Activated CD4-positive, alpha-beta T cell treated with anti-CD3 and anti-CD28 coated beads, Interleukin-2, amount 10 ng/mL, durations not matched to agents 24 days and 14 days (primary cell): ENCODE results near the gene EGR2. TPM values are rescaled to one million over a fixed set of nuclear protein-coding genes. Genes with fewer than 3 reads are reported as not detected.
A peak's percentile ranks its signal among the peaks of the same experiment; 100 is the strongest.
"Not testable (repeated sequence)": the region's sequence is repeated elsewhere in the genome, so short reads cannot be mapped to it uniquely, and the experiment has no call there.

Experiments
- DNase-seq: peaks from one replicate; pipeline ENCODE4 v3.0.0; 2022
- H3K27ac Mint-ChIP-seq: one replicate; pipeline ENCODE4 v1.8.0; 2022; ENCODE audit warnings: mild to moderate bottlenecking, mixed read lengths
- H3K27me3 Mint-ChIP-seq: one replicate; pipeline ENCODE4 v1.8.0; 2022; ENCODE audit warnings: mixed read lengths
- H3K36me3 Mint-ChIP-seq: one replicate; pipeline ENCODE4 v1.8.0; 2022; ENCODE audit warnings: low read depth, mild to moderate bottlenecking, mixed read lengths
- H3K4me1 Mint-ChIP-seq: one replicate; pipeline ENCODE4 v1.8.0; 2021; ENCODE audit warnings: mixed read lengths
- H3K4me3 Mint-ChIP-seq: one replicate; pipeline ENCODE4 v1.8.0; 2022; ENCODE audit warnings: mild to moderate bottlenecking, moderate library complexity, mixed read lengths
- H3K9me3 Mint-ChIP-seq: one replicate; pipeline ENCODE4 v1.8.0; 2021; ENCODE audit warnings: mixed read lengths
- intact Hi-C: fragments of 100-400 bp; cut with micrococcal nuclease; formaldehyde crosslinking; loops from one replicate; pipeline ENCODE4 v1.15.1; 2023
- total RNA-seq: library from RNA; stranded (reverse); gene quantifications from 2 replicates; pipeline ENCODE4 v1.2.3, GENCODE V29; 2022

The EGR2 gene
- total RNA-seq, 1 donor from 2014 or later: 178 TPM

DNA sequence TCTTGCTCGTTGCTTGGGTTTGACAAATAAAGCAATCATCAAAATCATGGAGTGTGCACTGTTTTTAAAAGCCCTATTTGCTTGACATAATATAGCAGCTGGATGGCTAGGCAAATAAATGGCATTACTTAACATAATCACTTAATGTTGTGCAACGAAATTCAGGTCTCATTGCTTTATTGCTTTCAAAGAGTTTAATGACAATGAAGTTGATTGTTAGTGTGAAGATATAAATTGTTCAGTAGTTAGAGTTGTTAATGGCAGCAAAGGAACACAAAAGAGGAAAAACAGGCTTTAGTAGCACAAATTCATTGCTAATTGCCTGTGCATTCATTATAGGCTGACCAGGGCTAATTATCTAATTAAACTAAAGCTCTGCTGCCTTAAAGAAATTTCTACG, 19.3 kb downstream of the EGR2 start:
- H3K36me3 Mint-ChIP-seq: no peaks in the 10 kb centered on the region
- H3K27ac Mint-ChIP-seq: no peak overlapping the region
- H3K4me3 Mint-ChIP-seq: no peak overlapping the region
- no peak for DNase-seq
- H3K27me3 Mint-ChIP-seq: peaks cover 60% of the 10 kb centered on the region
- intact Hi-C loops: no loop called here
- no peaks in the 10 kb centered on the region for H3K4me1 Mint-ChIP-seq
- no peaks in the 10 kb centered on the region for H3K9me3 Mint-ChIP-seq

DNA sequence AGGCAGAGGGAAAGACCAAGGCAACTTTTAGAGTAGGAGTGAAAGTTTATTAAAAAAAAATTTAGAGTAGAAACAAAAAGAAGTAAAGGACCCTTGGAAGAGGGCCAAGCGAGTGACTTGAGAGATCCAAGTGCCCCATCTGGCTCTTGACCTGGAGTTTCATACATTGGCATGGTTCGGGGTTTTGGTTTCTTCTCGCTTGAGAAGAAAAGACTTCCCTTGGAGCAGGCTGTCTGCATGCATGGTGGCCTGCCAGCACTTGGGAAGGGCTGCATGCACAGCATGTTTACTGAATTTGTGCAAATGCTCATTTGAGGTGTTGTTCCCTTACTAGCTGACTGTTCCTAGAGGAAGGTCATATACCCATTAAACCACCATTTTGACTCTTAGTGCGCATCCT, 20.4 kb downstream of the EGR2 start:
- peaks cover 65% of the 10 kb centered on the region for H3K27me3 Mint-ChIP-seq
- no peak overlapping the region for H3K4me3 Mint-ChIP-seq
- no peaks in the 10 kb centered on the region for H3K36me3 Mint-ChIP-seq
- no peak for DNase-seq
- intact Hi-C loops: no loop called here
- H3K27ac Mint-ChIP-seq: no peak overlapping the region
- H3K4me1 Mint-ChIP-seq: no peaks in the 10 kb centered on the region
- H3K9me3 Mint-ChIP-seq: no peaks in the 10 kb centered on the region

DNA sequence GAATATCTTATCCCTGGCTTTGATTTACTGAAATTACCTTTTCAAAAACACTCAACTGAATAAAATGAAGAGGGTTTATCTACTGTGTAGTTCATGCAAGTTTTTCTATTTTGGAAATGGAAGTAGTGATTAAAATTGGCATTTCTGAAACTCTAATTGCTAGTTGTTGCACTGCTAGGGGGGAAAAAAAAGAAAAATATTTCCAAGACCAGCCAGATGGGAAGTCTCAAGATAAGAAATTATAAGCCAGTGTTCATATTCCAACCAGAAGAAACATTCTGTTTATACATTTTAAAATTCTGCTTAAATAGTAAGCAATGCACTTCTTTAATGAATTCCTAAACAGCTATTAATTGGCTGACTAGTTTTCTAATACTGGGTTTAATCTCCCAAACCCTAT, 21.1 kb downstream of the EGR2 start:
- DNase-seq: no peak
- no peak overlapping the region for H3K27ac Mint-ChIP-seq
- H3K36me3 Mint-ChIP-seq: no peaks in the 10 kb centered on the region
- intact Hi-C loops: no loop called here
- no peak overlapping the region for H3K4me3 Mint-ChIP-seq
- no peaks in the 10 kb centered on the region for H3K4me1 Mint-ChIP-seq
- no peaks in the 10 kb centered on the region for H3K9me3 Mint-ChIP-seq
- peaks cover 58% of the 10 kb centered on the region for H3K27me3 Mint-ChIP-seq

DNA sequence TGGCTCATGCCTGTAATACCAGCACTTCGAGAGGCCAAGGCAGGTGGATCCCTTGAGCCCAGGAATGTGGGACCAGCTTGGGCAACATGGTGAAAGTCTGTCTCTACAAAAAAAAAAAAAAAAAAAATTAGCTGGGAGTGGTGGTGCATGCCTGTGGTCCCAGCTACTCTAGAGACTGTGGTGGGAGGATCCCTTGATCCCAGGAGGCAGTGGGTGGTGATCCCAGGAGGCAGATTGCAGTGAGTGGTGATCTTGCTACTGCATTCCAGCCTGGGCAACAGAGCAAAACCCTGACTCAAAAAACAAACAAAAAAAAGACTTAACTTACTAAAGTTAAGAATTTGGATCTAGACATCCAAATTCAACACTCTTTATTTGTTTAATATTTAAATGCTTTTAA, 21.9 kb downstream of the EGR2 start:
- H3K9me3 Mint-ChIP-seq: no peaks in the 10 kb centered on the region
- intact Hi-C loops: no loop called here
- H3K27me3 Mint-ChIP-seq: peaks cover 54% of the 10 kb centered on the region
- H3K27ac Mint-ChIP-seq: no peak overlapping the region
- H3K4me1 Mint-ChIP-seq: no peaks in the 10 kb centered on the region
- H3K36me3 Mint-ChIP-seq: no peaks in the 10 kb centered on the region
- no peak for DNase-seq
- H3K4me3 Mint-ChIP-seq: no peak overlapping the region

DNA sequence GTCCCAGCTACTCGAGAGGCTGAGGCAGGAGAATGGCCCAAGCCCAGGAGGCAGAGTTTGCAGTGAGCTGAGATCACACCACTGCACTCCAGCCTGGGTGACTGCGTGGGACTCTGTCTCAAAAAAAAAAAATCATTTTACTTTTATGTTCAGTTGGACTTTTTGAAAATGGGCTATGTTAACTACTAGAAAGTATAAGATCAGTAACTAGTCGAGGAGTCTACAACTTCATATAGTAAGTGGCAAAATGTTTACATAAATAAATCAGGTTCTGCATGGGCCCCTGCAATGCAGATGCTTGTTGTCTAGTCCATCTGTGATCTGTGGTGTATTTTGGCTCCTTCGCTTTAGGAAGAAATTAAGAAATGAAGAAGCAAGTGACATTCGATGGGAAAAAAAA, 23.9 kb downstream of the EGR2 start:
- intact Hi-C loops: no loop called here
- Mint-ChIP-seq H3K36me3 (no peaks in the 10 kb centered on the region), H3K27ac (no peak overlapping the region), H3K4me3 (no peak overlapping the region), H3K27me3 (peaks cover 42% of the 10 kb centered on the region), H3K4me1 (no peaks in the 10 kb centered on the region), H3K9me3 (peaks cover under 1% of the 10 kb centered on the region)
- no peak for DNase-seq

DNA sequence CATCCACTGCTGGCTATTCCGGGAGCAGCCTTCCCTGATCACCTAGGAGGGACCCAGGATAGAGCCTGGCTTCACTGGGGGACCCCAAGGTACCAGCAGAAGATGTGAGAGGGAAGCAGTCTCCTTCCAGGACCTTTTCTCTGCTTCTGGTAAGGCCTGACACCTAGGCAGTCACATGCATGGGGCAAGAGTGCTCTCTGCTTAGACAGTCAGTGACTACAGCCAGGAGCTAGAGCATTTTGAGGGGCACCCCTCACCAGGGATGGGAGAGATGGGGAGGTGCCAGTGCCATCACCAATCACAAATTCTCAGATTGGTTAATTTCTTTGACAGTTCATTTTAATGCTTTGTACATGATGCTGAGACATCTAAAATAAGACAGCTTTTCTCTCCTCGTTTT, 25.6 kb downstream of the EGR2 start:
- no peak for DNase-seq
- no peaks in the 10 kb centered on the region for H3K36me3 Mint-ChIP-seq
- no peak overlapping the region for H3K4me3 Mint-ChIP-seq
- H3K9me3 Mint-ChIP-seq: peaks cover 14% of the 10 kb centered on the region
- no peaks in the 10 kb centered on the region for H3K4me1 Mint-ChIP-seq
- H3K27me3 Mint-ChIP-seq: peaks cover 35% of the 10 kb centered on the region
- no peak overlapping the region for H3K27ac Mint-ChIP-seq
- intact Hi-C loops: no loop called here

DNA sequence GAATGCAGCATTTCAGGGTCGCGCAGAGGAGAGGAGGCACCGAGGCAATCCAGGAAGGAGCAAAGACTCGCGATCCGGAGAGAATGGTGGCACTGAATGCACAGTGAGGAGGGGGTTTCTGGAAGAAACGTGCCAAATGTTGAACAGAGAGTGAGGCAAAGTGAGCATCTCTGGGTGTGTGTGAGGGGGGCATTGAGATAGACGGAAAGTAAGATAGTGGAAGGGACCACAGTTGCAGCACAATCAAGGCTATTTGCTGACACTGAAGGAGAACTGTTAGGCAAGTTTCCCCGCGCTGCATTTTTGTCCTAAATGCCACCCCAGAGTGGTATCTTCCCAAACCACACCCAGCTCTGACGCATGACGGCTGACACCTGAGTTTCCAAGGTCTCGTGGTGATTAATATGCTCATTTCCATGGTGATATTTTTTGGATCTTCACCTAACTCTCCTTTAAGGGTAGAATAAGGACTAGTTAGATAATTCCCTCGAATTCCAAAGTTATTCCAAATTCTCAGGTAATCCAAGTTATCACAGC, 26.1 kb downstream of the EGR2 start:
- Mint-ChIP-seq H3K36me3 (peaks cover 3% of the 10 kb centered on the region), H3K4me1 (no peaks in the 10 kb centered on the region), H3K27me3 (peaks cover 37% of the 10 kb centered on the region), H3K27ac (no peak overlapping the region), H3K4me3 (no peak overlapping the region), H3K9me3 (peaks cover 18% of the 10 kb centered on the region)
- intact Hi-C loops: no loop called here
- no peak for DNase-seq

DNA sequence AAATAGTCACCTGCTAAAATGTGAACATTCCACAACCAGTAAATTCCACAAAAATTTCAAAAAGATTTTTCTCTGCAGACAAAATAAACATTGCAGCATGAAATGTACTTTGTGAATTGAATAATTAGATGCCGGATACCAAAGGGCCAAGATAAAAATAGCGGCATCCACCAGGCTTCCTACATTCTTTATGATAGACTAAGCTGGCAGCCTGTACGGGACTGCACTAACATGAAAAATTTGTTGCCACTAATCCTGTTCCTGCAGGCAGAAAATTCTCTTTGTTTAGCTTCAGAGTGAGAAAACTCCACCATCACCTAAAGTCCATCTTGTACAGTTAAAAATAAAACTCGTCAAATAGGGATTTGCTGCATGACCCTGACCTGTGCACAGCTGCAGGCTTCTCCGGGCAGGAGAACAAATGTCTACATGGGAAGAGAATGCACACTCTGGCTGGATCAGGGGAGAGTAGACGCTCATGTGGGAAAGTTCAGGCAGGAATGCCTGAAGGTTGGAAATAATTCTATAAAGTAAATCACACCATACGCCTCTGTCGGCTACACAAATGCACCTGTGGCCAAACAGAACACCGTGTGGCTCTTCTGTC, 27.2 kb downstream of the EGR2 start:
- no peak overlapping the region for H3K27ac Mint-ChIP-seq
- intact Hi-C loops: no loop called here
- H3K4me3 Mint-ChIP-seq: no peak overlapping the region
- H3K4me1 Mint-ChIP-seq: no peaks in the 10 kb centered on the region
- peaks cover 37% of the 10 kb centered on the region for H3K27me3 Mint-ChIP-seq
- H3K9me3 Mint-ChIP-seq: peaks cover 26% of the 10 kb centered on the region
- H3K36me3 Mint-ChIP-seq: peaks cover 4% of the 10 kb centered on the region
- DNase-seq: no peak

DNA sequence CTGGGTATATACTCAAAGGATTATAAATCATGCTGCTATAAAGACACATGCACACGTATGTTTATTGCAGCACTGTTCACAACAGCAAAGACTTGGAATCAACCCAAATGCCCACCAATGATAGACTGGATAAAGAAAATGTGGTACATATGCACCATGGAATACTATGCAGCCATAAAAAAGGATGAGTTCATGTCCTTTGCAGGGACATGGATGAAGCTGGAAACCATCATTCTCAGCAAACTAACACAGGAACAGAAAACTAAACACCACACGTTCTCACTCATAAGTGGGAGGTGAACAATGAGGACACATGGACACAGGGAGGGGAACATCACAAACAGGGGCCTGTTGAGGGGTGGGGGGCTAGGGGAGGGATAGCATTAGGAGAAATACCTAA, 27.9 kb downstream of the EGR2 start:
- H3K4me1 Mint-ChIP-seq, DNase-seq, H3K36me3 Mint-ChIP-seq, intact Hi-C loops, H3K4me3 Mint-ChIP-seq, H3K27ac Mint-ChIP-seq: not testable (repeated sequence)
- Mint-ChIP-seq H3K9me3 (peaks cover 26% of the 10 kb centered on the region), H3K27me3 (peaks cover 35% of the 10 kb centered on the region)

DNA sequence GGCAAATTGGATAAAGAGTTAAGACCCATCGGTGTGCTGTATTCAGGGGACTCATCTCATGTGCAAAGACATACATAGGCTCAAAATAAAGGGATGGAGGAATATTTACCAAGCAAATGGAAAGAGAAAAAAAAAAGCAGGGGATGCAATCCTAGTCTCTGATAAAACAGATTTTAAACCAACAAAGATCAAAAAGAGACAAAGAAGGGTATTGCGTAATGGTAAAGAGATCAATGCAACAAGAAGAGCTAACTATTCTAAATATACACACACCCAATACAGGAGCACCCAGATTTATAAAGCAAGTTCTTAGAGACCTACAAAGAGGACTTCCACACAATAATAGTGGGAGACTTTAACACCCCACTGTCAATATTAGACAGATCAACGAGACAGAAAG, 31.6 kb downstream of the EGR2 start:
- H3K36me3 Mint-ChIP-seq, DNase-seq, intact Hi-C loops, H3K27ac Mint-ChIP-seq, H3K4me3 Mint-ChIP-seq: not testable (repeated sequence)
- Mint-ChIP-seq H3K4me1 (peaks cover 10% of the 10 kb centered on the region), H3K27me3 (peaks cover 33% of the 10 kb centered on the region), H3K9me3 (peaks cover 26% of the 10 kb centered on the region)

DNA sequence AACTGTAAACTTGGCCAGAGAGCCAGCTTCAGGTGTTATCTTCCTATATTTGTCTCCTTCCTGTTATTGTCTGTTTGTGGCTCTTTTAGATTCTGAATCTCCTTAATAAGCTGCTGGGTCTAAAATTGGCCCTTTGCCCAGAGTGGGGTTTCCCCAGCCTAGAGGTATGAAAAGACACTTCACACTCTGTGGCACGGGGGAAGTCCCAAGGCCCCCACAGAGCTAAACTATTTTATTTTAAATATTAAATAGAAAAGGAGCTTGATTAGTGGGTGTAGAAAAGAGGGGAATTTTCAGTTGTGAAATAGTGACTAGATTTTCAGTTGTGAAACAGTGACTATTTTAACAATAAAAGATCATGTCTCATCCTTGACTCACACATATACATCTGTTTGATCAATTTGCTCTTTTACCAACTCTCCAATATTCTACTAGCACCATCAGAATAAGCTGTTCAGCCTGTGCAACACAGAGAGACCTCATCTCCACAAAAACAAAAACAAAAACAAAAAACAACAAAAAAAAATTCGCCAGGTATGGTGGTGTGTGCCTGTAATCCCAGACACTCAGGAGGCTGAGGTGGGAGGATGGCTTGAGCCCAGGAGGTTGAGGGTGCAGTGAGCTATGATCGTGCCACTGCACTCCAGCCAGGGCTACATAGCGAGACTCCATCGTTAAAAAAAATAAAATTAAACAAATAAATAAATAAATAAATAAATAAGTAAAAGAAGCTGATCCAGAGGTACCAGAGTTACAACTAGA, 36.5 kb downstream of the EGR2 start:
- H3K9me3 Mint-ChIP-seq: peaks cover 4% of the 10 kb centered on the region
- H3K4me1 Mint-ChIP-seq: peaks cover 31% of the 10 kb centered on the region
- peak overlapping the region; percentile 42 for H3K4me3 Mint-ChIP-seq
- peak overlapping the region; percentile 68 for H3K27ac Mint-ChIP-seq
- peaks cover 12% of the 10 kb centered on the region for H3K27me3 Mint-ChIP-seq
- peak; percentile 84 for DNase-seq
- intact Hi-C loops: loop anchor here (1.0 kb wide), 7 partner anchors 32 to 142 kb away; partner anchors contain the start of gene EGR2
- H3K36me3 Mint-ChIP-seq: no peaks in the 10 kb centered on the region

DNA sequence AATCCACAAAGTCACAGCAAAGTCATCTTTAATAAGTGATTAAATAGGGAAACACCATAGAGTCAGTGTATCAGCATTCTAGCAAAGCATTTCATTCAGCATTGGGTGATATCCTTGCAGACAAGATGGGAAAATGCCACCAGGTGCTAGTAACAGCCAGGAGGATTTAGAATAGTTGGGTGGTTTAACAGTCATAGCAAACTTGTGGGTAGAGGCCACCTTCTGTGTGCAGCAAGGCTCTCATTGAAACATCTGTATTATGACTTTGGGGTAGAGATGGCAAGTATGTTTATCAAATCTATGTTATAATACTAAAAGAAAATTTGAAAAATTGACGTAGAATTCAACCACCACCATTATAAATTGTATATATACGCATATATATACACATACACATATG, 38.0 kb downstream of the EGR2 start:
- Mint-ChIP-seq H3K27me3 (peaks cover 12% of the 10 kb centered on the region), H3K9me3 (peaks cover 7% of the 10 kb centered on the region), H3K27ac (no peak overlapping the region), H3K4me3 (no peak overlapping the region), H3K4me1 (peaks cover 29% of the 10 kb centered on the region), H3K36me3 (no peaks in the 10 kb centered on the region)
- no peak for DNase-seq
- intact Hi-C loops: no loop called here

DNA sequence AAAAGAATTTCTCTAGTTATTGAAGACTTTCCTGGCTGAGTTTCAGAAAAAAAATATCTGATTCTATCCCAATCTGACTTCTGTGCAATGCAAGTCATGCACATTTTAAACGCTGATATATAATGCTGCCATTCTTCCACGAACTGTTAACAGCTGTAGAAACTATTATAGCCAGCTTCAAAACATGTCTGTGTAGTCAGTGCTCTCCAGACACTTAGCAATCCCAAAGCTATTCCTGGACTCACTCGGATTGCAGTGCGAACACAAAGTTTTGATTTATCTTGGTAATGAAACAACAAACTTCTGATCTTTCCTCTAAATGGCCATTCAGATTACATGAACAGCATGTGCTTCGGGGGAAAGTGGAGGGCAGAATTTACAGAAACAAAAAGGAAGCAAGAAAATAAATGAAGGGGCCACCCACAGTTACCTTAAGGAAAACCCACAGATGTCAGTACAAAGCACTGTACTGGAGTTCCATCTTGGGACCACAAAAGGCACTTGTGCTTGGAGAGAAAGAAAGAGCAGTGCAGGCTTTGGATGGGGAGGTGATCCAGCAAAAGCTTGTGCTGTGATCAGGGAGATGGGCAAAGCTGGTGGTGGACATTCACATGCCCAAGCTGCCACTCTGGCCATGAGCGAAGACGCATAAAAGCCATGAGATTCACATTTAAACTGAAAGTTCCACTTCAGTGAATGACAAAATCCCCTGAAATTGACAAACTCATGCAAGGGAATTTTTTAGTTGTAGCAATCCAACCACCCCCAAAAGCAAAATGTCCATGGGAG, 43.8 kb downstream of the EGR2 start:
- peaks cover 9% of the 10 kb centered on the region for H3K27me3 Mint-ChIP-seq
- H3K4me1 Mint-ChIP-seq: peaks cover 22% of the 10 kb centered on the region
- no peak overlapping the region for H3K27ac Mint-ChIP-seq
- DNase-seq: no peak
- peaks cover 12% of the 10 kb centered on the region for H3K9me3 Mint-ChIP-seq
- no peaks in the 10 kb centered on the region for H3K36me3 Mint-ChIP-seq
- no peak overlapping the region for H3K4me3 Mint-ChIP-seq
- intact Hi-C loops: no loop called here
